Erythroblast (primary cell): ENCODE data around the gene GAK.

ENCODE experiments used
- DNase-seq, 2 experiments: peaks; one replicate each; lab custom pipeline; 2025; lab: John Stamatoyannopoulos, UW
- GATA1 ChIP-seq: IDR thresholded peaks from 2 replicates; pipeline ENCODE4 v1.6.1; 2011; ENCODE audit warnings: low read depth, mild to moderate bottlenecking, control low read depth, low read length, moderate library complexity
- POLR2A ChIP-seq: IDR thresholded peaks from 2 replicates; pipeline ENCODE4 v1.6.1; 2011; ENCODE audit warnings: mild to moderate bottlenecking, low read length

Gene GAK

GRCh38 chr4:967113-968104, 35.3 kb upstream of the GAK start:
- TF ChIP-seq POLR2A, result no peak
- TF ChIP-seq GATA1, result no peak
- no peak for DNase-seq

GRCh38 chr4:966266-967112, 34.4 kb upstream of the GAK start:
- TF ChIP-seq POLR2A (no peak), GATA1 (no peak)
- no peak for DNase-seq

GRCh38 chr4:965766-966134, 33.6 kb upstream of the GAK start:
- TF ChIP-seq POLR2A (no peak), GATA1 (no peak)
- DNase-seq, result no peak

- TF ChIP-seq POLR2A, result no peak
- DNase-seq, result no peak
Observed at GRCh38 chr4:965048-965765, 33.1 kb upstream of the GAK start.

- TF ChIP-seq POLR2A (no peak), GATA1 (no peak)
Observed at GRCh38 chr4:964346-965025, 32.4 kb upstream of the GAK start.

GRCh38 chr4:963276-964225, 31.4 kb upstream of the GAK start:
- DNase-seq, result no peak
- TF ChIP-seq POLR2A (no peak), GATA1 (no peak)

More at GRCh38 chr4:964346-965025, 32.4 kb upstream of the GAK start:
- DNase-seq, result no peak

GRCh38 chr4:962231-963208, 30.4 kb upstream of the GAK start:
- TF ChIP-seq GATA1 (no peak), POLR2A (no peak)
- DNase-seq, result no peak

- no peak for DNase-seq
- TF ChIP-seq POLR2A, result no peak
- no peak for TF ChIP-seq GATA1
Observed at GRCh38 chr4:961351-962230, 29.5 kb upstream of the GAK start.

- DNase-seq, result no peak
- TF ChIP-seq GATA1 (no peak), POLR2A (no peak)
Observed at GRCh38 chr4:960636-961350, 28.7 kb upstream of the GAK start.

- no peak for DNase-seq
- TF ChIP-seq POLR2A, result no peak
- TF ChIP-seq GATA1, result no peak
Observed at GRCh38 chr4:960140-960635, 28.1 kb upstream of the GAK start.
